C1 segment of cervical spinal cord (tissue), 14 donors: ENCODE data around the gene PDE4DIP.
"Not testable (repeated sequence)": the region's sequence is repeated elsewhere in the genome, so short reads cannot be mapped to it uniquely, and the experiment has no call there.

Source experiments
- DNase-seq, 14 donors: peaks; one replicate each; lab custom pipeline; 2025; lab: John Stamatoyannopoulos, UW

Gene PDE4DIP

GRCh38 chr1:148844220-148844619 lies at the start of gene PDE4DIP:
Gene PDE4DIP, plus strand, starts transcription at chr1:148844428. Its CDS starts 347 bp downstream, at chr1:148844775.
- not testable (repeated sequence) for DNase-seq

- DNase-seq, result not testable (repeated sequence)
Measured at GRCh38 chr1:148808268-148808928, 35.8 kb upstream of the PDE4DIP start.

- not testable (repeated sequence) for DNase-seq
Measured at GRCh38 chr1:148808929-148809283, 35.3 kb upstream of the PDE4DIP start.

GRCh38 chr1:148822180-148822579 lies 22.0 kb upstream of the PDE4DIP start:
- DNase-seq, result not testable (repeated sequence)

GRCh38 chr1:148823822-148824221 lies 20.4 kb upstream of the PDE4DIP start:
- not testable (repeated sequence) for DNase-seq

- not testable (repeated sequence) for DNase-seq
Measured at GRCh38 chr1:148825029-148825428, 19.2 kb upstream of the PDE4DIP start.

- not testable (repeated sequence) for DNase-seq
Measured at GRCh38 chr1:148828531-148828930, 15.7 kb upstream of the PDE4DIP start.

GRCh38 chr1:148828962-148829361 lies 15.3 kb upstream of the PDE4DIP start:
- DNase-seq, result not testable (repeated sequence)

- not testable (repeated sequence) for DNase-seq
Measured at GRCh38 chr1:148829365-148829764, 14.9 kb upstream of the PDE4DIP start.

- not testable (repeated sequence) for DNase-seq
Measured at GRCh38 chr1:148841262-148841661, 3.0 kb upstream of the PDE4DIP start.

GRCh38 chr1:148844651-148845050 lies 423 bp downstream of the PDE4DIP start:
- not testable (repeated sequence) for DNase-seq

GRCh38 chr1:148845068-148845467 lies 840 bp downstream of the PDE4DIP start:
- DNase-seq, result not testable (repeated sequence)

GRCh38 chr1:148850347-148850746 lies 6.1 kb downstream of the PDE4DIP start:
- DNase-seq, result not testable (repeated sequence)

GRCh38 chr1:148850840-148851239 lies 6.6 kb downstream of the PDE4DIP start:
- DNase-seq, result not testable (repeated sequence)

- not testable (repeated sequence) for DNase-seq
Measured at GRCh38 chr1:148851684-148852083, 7.5 kb downstream of the PDE4DIP start.

- not testable (repeated sequence) for DNase-seq
Measured at GRCh38 chr1:148853363-148853762, 9.1 kb downstream of the PDE4DIP start.

- DNase-seq, result not testable (repeated sequence)
Measured at GRCh38 chr1:148854063-148854462, 9.8 kb downstream of the PDE4DIP start.

- not testable (repeated sequence) for DNase-seq
Measured at GRCh38 chr1:148855367-148855766, 11.1 kb downstream of the PDE4DIP start.

GRCh38 chr1:148860049-148860448 lies 15.8 kb downstream of the PDE4DIP start:
- DNase-seq, result not testable (repeated sequence)

- DNase-seq, result not testable (repeated sequence)
Measured at GRCh38 chr1:148860579-148861259, 16.5 kb downstream of the PDE4DIP start.

- not testable (repeated sequence) for DNase-seq
Measured at GRCh38 chr1:148862590-148862989, 18.4 kb downstream of the PDE4DIP start.

- DNase-seq, result not testable (repeated sequence)
Measured at GRCh38 chr1:148868924-148869633, 24.9 kb downstream of the PDE4DIP start.
